Right lobe of liver (tissue), 6 donors: ENCODE measurements around the gene C8B. TPM values are rescaled to one million over a fixed set of nuclear protein-coding genes. Genes with fewer than 3 reads are reported as not detected.

Experiments used
- ATAC-seq, 4 donors: fragments of 200-7000 bp; cut with Tn5 transposase; one replicate each; pipeline ENCODE4 v1.9.1; 2020; ENCODE audit warnings: mild to moderate bottlenecking in 4 of 4, moderate library complexity in 4 of 4
- DNase-seq, 3 donors: peaks; one replicate each; pipeline ENCODE4 v3.0.0-alpha.2; 2020
- H3K27ac ChIP-seq, 3 donors: fragments of 200-600 bp; one replicate each; pipeline ENCODE4 v1.8.0; 2022
- H3K27me3 ChIP-seq, 2 donors: fragments of 200-600 bp; one replicate each; pipeline ENCODE4 v1.8.0; 2022
- H3K36me3 ChIP-seq, 4 donors: fragments of 200-600 bp; sonication (generic) in 1 of 4; one replicate each; pipeline versions ENCODE4 v1.5.1 to v1.8.0; 2017 to 2022; ENCODE audit warnings: control low read depth in 1 of 4
- H3K4me1 ChIP-seq, 4 donors: fragments of 200-600 bp; sonication (generic) in 1 of 4; one replicate each; pipeline versions ENCODE4 v1.5.1 to v1.8.0; 2017 to 2022; ENCODE audit warnings: control low read depth in 1 of 4
- H3K4me3 ChIP-seq, 3 donors: fragments of 200-600 bp; one replicate each; pipeline ENCODE4 v1.8.0; 2022
- H3K9me3 ChIP-seq, 4 donors: fragments of 200-600 bp; sonication (generic) in 1 of 4; one replicate each; pipeline versions ENCODE4 v1.5.1 to v1.8.0; 2017 to 2022; ENCODE audit warnings: control low read depth in 1 of 4
- POLR2A ChIP-seq: fragments of 450-650 bp; IDR thresholded peaks from one replicate; pipeline ENCODE4 v1.6.1; 2017; ENCODE audit warnings: antibody characterized with exemption, mild to moderate bottlenecking
- WGBS: methylation state at CpG from one replicate; pipeline ENCODE4 v1.1.6; 2018; ENCODE audit warnings: low coverage, low lambda C conversion rate; ENCODE audit not compliant: insufficient coverage; ENCODE audit errors: missing lambda C conversion rate; 5-methylcytosine and 5-hydroxymethylcytosine counted together
- intact Hi-C, 2 donors: fragments of 100-400 bp; cut with DNase I; formaldehyde crosslinking; loops; one replicate each; pipeline versions ENCODE4 v1.11.2 to v1.14.1; 2022
- total RNA-seq, 6 experiments: library from RNA; depleted of rRNA in 2 of 6; stranded (reverse); fragments of >200 nt in 2 of 6; fragmentation: NEBNext Ultra II Directional in 3 of 6; extraction: Animal tissue kit (Norgen Biotek cat#: 25700) in 3 of 6; gene quantifications; one replicate each; pipeline versions ENCODE4 v1.1.0 to v1.2.4, GENCODE V29; 2016 to 2023
- TF ChIP-seq, protein P1 (sequence below), 4 donors: fragments of 200-600 bp in 3 of 4; fragments of 450-650 bp in 1 of 4; IDR thresholded peaks; one replicate each; pipeline versions ENCODE4 v1.5.1 to v1.8.0; 2016 to 2022; ENCODE audit warnings: antibody characterized with exemption in 4 of 4, mild to moderate bottlenecking in 2 of 4
- donor health status: DM: no; HTN: yes; CAD: no.
- donor health status: DM: no; HTN: no; CAD: no.
- donor health status: DM: no; HTN: no; CAD: no.
- donor health status: DM: no; HTN: yes; CAD: no.
- donor health status: DM: no; HTN: yes; CAD: no.

The C8B gene
- total RNA-seq, 6 experiments from 2014 or later, result 289 to 573 (median 400) TPM

DNA sequence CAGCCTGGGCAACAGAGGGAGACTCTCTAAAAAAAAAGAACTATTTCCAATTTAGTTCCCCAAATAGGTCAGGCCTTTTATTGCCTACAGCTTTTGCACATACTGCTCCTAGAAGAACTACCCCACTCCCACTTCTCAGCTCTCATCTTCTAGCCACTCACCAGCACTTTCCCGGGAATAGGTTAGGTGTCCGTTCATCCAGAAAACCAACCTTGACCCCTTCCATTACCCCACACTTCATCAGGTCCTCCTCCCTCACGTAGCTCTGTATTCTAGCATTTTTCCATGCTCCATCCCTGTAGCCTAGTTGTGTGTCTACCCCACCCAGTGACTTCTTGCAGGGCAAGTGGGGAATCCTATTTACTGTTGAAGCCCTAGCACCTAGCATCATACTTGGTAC lies 42.6 kb downstream of the C8B start:
- no peak overlapping the region for H3K27ac ChIP-seq
- no peak overlapping the region for H3K4me3 ChIP-seq
- 81% methylated on average over 3 of the region's 3 CpGs for WGBS
- TF ChIP-seq, protein P1, sequence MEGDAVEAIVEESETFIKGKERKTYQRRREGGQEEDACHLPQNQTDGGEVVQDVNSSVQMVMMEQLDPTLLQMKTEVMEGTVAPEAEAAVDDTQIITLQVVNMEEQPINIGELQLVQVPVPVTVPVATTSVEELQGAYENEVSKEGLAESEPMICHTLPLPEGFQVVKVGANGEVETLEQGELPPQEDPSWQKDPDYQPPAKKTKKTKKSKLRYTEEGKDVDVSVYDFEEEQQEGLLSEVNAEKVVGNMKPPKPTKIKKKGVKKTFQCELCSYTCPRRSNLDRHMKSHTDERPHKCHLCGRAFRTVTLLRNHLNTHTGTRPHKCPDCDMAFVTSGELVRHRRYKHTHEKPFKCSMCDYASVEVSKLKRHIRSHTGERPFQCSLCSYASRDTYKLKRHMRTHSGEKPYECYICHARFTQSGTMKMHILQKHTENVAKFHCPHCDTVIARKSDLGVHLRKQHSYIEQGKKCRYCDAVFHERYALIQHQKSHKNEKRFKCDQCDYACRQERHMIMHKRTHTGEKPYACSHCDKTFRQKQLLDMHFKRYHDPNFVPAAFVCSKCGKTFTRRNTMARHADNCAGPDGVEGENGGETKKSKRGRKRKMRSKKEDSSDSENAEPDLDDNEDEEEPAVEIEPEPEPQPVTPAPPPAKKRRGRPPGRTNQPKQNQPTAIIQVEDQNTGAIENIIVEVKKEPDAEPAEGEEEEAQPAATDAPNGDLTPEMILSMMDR (IDR thresholded peaks at IDR 0.05), result no peak
- no peak for TF ChIP-seq POLR2A
- H3K9me3 ChIP-seq, result no peaks in the 10 kb centered on the region
- H3K27me3 ChIP-seq, result no peaks in the 10 kb centered on the region
- H3K36me3 ChIP-seq, result no peaks in the 10 kb centered on the region
- no peak for ATAC-seq
- DNase-seq, result no peak
- peaks cover 0 to 49% (median 15%) of the 10 kb centered on the region in 4 donors for H3K4me1 ChIP-seq
- intact Hi-C loops, result no loop called here

DNA sequence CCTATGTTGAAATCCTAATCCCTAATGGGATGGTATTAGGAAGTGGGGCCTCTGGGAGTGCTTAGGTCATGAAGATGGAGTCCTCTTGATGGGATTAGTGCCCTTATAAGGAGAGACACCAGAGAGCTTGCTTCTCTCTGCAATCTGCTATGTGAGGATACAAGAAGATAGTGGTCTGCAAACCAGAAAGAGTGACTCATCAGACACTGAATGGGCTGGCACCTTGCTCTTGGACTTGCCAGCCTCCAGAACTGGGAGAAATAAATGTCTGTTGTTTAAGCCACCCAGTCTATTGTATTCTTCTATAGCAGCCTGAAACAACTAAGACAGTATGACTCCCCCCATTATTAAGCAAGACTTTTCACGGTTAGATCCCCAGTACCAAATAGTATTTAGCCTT lies 43.3 kb downstream of the C8B start:
- no peak for DNase-seq
- no peaks in the 10 kb centered on the region for H3K9me3 ChIP-seq
- no peak for ATAC-seq
- 100% methylated on average over 1 of the region's 1 CpG for WGBS
- TF ChIP-seq POLR2A, result no peak
- TF ChIP-seq, protein P1 (IDR thresholded peaks at IDR 0.05), result no peak
- H3K36me3 ChIP-seq, result no peaks in the 10 kb centered on the region
- no peak overlapping the region for H3K27ac ChIP-seq
- intact Hi-C loops, result no loop called here
- peaks cover 0 to 47% (median 15%) of the 10 kb centered on the region in 4 donors for H3K4me1 ChIP-seq
- H3K27me3 ChIP-seq, result no peaks in the 10 kb centered on the region
- H3K4me3 ChIP-seq, result no peak overlapping the region

DNA sequence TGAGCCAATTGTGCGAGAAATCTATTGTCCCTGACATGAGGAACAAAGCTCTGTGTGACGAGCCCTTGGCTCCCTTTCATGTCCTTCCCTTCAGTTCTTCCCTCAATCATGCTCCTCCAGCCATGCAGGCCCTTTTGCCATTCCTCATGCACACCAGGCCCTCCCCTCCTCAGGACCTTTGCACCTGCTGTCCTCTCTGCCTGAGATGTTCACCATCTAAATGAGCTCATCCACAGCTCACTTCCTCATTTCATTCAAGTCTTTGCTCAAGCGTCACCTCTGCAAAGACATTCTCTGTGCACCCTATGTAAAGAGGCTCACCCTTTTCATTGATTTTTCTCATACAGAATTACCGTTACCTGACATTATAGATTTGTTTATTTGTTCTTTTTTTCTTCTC lies 43.7 kb downstream of the C8B start:
- no peak for ATAC-seq
- intact Hi-C loops, result no loop called here
- whole genome bisulfite sequencing, result 89% methylated on average over 2 of the region's 4 CpGs

DNA sequence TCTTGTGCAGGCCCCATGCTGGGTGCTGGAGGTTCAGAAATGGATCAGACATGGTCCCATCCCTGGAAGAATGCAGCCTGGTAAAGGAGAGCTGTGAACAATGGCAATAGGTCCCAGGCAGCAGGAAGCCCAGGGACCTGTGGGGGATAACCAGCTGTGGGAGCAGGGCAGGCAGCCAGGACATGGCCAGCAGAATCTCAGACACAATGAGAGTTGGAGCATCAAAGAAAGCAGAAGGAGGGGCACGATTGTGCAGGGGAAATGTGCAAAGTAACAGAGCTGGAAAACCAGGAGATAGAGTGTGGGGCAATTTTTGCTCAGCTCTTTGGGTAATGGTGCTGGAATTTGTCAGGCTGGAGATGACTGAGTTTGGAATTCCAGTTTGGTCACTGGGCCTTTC lies 44.3 kb downstream of the C8B start:
- WGBS, result 54% methylated on average over 1 of the region's 1 CpG
- TF ChIP-seq, protein P1 (IDR thresholded peaks at IDR 0.05), result no peak
- no peak for TF ChIP-seq POLR2A
- Histone ChIP-seq H3K4me1 (peaks cover 0 to 42% (median 14%) of the 10 kb centered on the region in 4 donors), H3K27me3 (no peaks in the 10 kb centered on the region), H3K4me3 (no peak overlapping the region), H3K36me3 (no peaks in the 10 kb centered on the region), H3K27ac (peak overlapping the region in 1 of 3 donors; percentile 97), H3K9me3 (no peaks in the 10 kb centered on the region)
- ATAC-seq (no peak), DNase-seq (no peak)
- intact Hi-C loops, result no loop called here

More for the DNA sequence above, 43.7 kb downstream of the C8B start:
- TF ChIP-seq, protein P1 (IDR thresholded peaks at IDR 0.05), result no peak
- TF ChIP-seq POLR2A, result no peak
- H3K27ac ChIP-seq, result no peak overlapping the region
- H3K9me3 ChIP-seq, result no peaks in the 10 kb centered on the region
- DNase-seq, result no peak
- no peak overlapping the region for H3K4me3 ChIP-seq
- H3K27me3 ChIP-seq, result no peaks in the 10 kb centered on the region
- H3K36me3 ChIP-seq, result no peaks in the 10 kb centered on the region
- peaks cover 0 to 43% (median 14%) of the 10 kb centered on the region in 4 donors for H3K4me1 ChIP-seq

DNA sequence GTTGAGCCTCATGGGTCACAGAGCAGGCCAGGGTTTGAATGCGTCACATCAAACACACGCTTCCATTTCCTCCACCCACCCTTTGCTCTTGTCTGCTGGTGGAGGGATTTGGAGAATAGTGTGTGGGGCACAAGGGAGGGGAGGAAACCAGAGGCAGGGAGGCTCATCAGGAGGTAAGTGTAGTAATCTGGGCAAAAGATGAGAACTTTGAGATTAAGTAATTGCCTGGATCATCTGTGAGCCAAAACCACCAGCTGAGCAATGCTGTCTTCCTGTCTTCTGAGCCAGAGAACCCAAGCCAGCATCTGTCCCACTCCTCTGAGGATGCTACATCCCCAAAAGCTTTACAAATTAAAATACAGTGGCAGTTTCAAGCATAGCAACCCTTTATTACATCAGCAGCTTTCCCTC lies 45.2 kb downstream of the C8B start:
- Histone ChIP-seq H3K27me3 (no peaks in the 10 kb centered on the region), H3K4me3 (no peak overlapping the region), H3K4me1 (peaks cover 0 to 49% (median 15%) of the 10 kb centered on the region in 4 donors), H3K36me3 (no peaks in the 10 kb centered on the region), H3K27ac (peak overlapping the region; percentile 73 to 97 (median 81)), H3K9me3 (no peaks in the 10 kb centered on the region)
- intact Hi-C loops, result no loop called here
- DNase-seq (no peak), ATAC-seq (peak; percentile 8 to 58 (median 34))
- WGBS, result 21% methylated on average over 2 of the region's 2 CpGs
- no peak for TF ChIP-seq POLR2A
- TF ChIP-seq, protein P1 (IDR thresholded peaks at IDR 0.05), result no peak
